ENCODE data around the gene ASAP2. TPM values are rescaled to one million over a fixed set of nuclear protein-coding genes. Genes with fewer than 3 reads are reported as not detected.
A peak's percentile ranks its signal among the peaks of the same experiment; 100 is the strongest.
"Not testable (repeated sequence)": the region's sequence is repeated elsewhere in the genome, so short reads cannot be mapped to it uniquely, and the experiment has no call there.

The ASAP2 gene
- total RNA-seq, 2 donors from 2014 or later: 28.1 to 31.3 TPM

- intact Hi-C loops (cut with DNase I): no loop called here
- DNase-seq (ENCODE audit: low spot score): peak; percentile 85
Observed at GRCh38 chr2:9392898-9393765, 186.5 kb downstream of the ASAP2 start.

GRCh38 chr2:9394816-9395215, 188.2 kb downstream of the ASAP2 start:
- DNase-seq (ENCODE audit: low spot score): peak; percentile 75
- intact Hi-C loops (cut with DNase I): no loop called here

- peak; percentile 54 for DNase-seq (ENCODE audit: low spot score)
- intact Hi-C loops (cut with DNase I): no loop called here
Observed at GRCh38 chr2:9397201-9397600, 190.6 kb downstream of the ASAP2 start.

GRCh38 chr2:9398251-9398650, 191.6 kb downstream of the ASAP2 start:
- DNase-seq (ENCODE audit: low spot score); intact Hi-C loops (cut with DNase I): not testable (repeated sequence)

GRCh38 chr2:9398881-9399780, 192.5 kb downstream of the ASAP2 start:
- intact Hi-C loops (cut with DNase I): no loop called here
- DNase-seq (ENCODE audit: low spot score): peak; percentile 88

- intact Hi-C loops (cut with DNase I): no loop called here
- peak; percentile 64 for DNase-seq (ENCODE audit: low spot score)
Observed at GRCh38 chr2:9400268-9401058, 193.9 kb downstream of the ASAP2 start.

GRCh38 chr2:9401059-9401547, 194.5 kb downstream of the ASAP2 start:
- intact Hi-C loops (cut with DNase I): no loop called here
- DNase-seq (ENCODE audit: low spot score): peak; percentile 64

GRCh38 chr2:9401646-9402371, 195.2 kb downstream of the ASAP2 start:
- peak; percentile 61 for DNase-seq (ENCODE audit: low spot score)
- intact Hi-C loops (cut with DNase I): no loop called here

- DNase-seq (ENCODE audit: low spot score): no peak
Observed at GRCh38 chr2:9403924-9404323, 197.3 kb downstream of the ASAP2 start.

GRCh38 chr2:9404451-9404850, 197.8 kb downstream of the ASAP2 start:
- DNase-seq (ENCODE audit: low spot score): no peak
- intact Hi-C loops (cut with DNase I): no loop called here

More at GRCh38 chr2:9403924-9404323, 197.3 kb downstream of the ASAP2 start:
- intact Hi-C loops (cut with DNase I): no loop called here

- no peak for DNase-seq (ENCODE audit: low spot score)
- intact Hi-C loops (cut with DNase I): no loop called here
Observed at GRCh38 chr2:9405636-9406035, 199.0 kb downstream of the ASAP2 start.

GRCh38 chr2:9406529-9407362, 200.1 kb downstream of the ASAP2 start:
- intact Hi-C loops (cut with DNase I): no loop called here
- DNase-seq (ENCODE audit: low spot score): no peak

GRCh38 chr2:9407363-9407811, 200.8 kb downstream of the ASAP2 start:
- DNase-seq (ENCODE audit: low spot score): no peak
- intact Hi-C loops (cut with DNase I): no loop called here

GRCh38 chr2:9408641-9409151, 202.1 kb downstream of the ASAP2 start:
- intact Hi-C loops (cut with DNase I): no loop called here
- no peak for DNase-seq (ENCODE audit: low spot score)

GRCh38 chr2:9410108-9410507, 203.5 kb downstream of the ASAP2 start:
- intact Hi-C loops (cut with DNase I): no loop called here

GRCh38 chr2:9412781-9413180, 206.2 kb downstream of the ASAP2 start:
- intact Hi-C loops (cut with DNase I): no loop called here
- DNase-seq (ENCODE audit: low spot score): no peak

More at GRCh38 chr2:9410108-9410507, 203.5 kb downstream of the ASAP2 start:
- no peak for DNase-seq (ENCODE audit: low spot score)

- no peak for DNase-seq (ENCODE audit: low spot score)
- intact Hi-C loops (cut with DNase I): no loop called here
Observed at GRCh38 chr2:9415516-9416169, 209.0 kb downstream of the ASAP2 start.

All from posterior vena cava (tissue), 2 donors.